NOMO-1 treated with dmso at 0.1 percent for 144 hours (cell line): ENCODE data around the gene COL27A1.

Source experiments
- DNase-seq: peaks from one replicate; lab custom pipeline; 2025; ENCODE audit not compliant: unreplicated experiment; lab: John Stamatoyannopoulos, UW

The COL27A1 gene

GRCh38 chr9:114166103-114166470 lies 10.8 kb downstream of the COL27A1 start:
- no peak for DNase-seq

- DNase-seq = no peak
Observed at GRCh38 chr9:114166614-114167572, 11.6 kb downstream of the COL27A1 start.

GRCh38 chr9:114167591-114168091 lies 12.3 kb downstream of the COL27A1 start:
- no peak for DNase-seq

GRCh38 chr9:114168281-114169028 lies 13.1 kb downstream of the COL27A1 start:
- no peak for DNase-seq

GRCh38 chr9:114169029-114169951 lies 14.0 kb downstream of the COL27A1 start:
- no peak for DNase-seq

GRCh38 chr9:114169952-114170770 lies 14.8 kb downstream of the COL27A1 start:
- no peak for DNase-seq

- no peak for DNase-seq
Observed at GRCh38 chr9:114170771-114171461, 15.6 kb downstream of the COL27A1 start.

GRCh38 chr9:114171500-114171899 lies 16.2 kb downstream of the COL27A1 start:
- no peak for DNase-seq

GRCh38 chr9:114172981-114173833 lies 17.9 kb downstream of the COL27A1 start:
- DNase-seq = no peak

- no peak for DNase-seq
Observed at GRCh38 chr9:114174557-114174875, 19.2 kb downstream of the COL27A1 start.

- no peak for DNase-seq
Observed at GRCh38 chr9:114174876-114175771, 19.8 kb downstream of the COL27A1 start.

GRCh38 chr9:114176624-114177291 lies 21.4 kb downstream of the COL27A1 start:
- DNase-seq = no peak

GRCh38 chr9:114177423-114178064 lies 22.2 kb downstream of the COL27A1 start:
- no peak for DNase-seq

GRCh38 chr9:114178076-114178475 lies 22.7 kb downstream of the COL27A1 start:
- no peak for DNase-seq

- no peak for DNase-seq
Observed at GRCh38 chr9:114178756-114179450, 23.6 kb downstream of the COL27A1 start.

- no peak for DNase-seq
Observed at GRCh38 chr9:114179516-114179915, 24.2 kb downstream of the COL27A1 start.
